Non-pigmented ciliary epithelial cell (primary cell): ENCODE measurements around the gene TICAM2.

Experiments
- DNase-seq: peaks from one replicate; pipeline ENCODE4 v3.0.0-alpha.2; 2010; ENCODE audit warnings: low read depth

The TICAM2 gene

DNA sequence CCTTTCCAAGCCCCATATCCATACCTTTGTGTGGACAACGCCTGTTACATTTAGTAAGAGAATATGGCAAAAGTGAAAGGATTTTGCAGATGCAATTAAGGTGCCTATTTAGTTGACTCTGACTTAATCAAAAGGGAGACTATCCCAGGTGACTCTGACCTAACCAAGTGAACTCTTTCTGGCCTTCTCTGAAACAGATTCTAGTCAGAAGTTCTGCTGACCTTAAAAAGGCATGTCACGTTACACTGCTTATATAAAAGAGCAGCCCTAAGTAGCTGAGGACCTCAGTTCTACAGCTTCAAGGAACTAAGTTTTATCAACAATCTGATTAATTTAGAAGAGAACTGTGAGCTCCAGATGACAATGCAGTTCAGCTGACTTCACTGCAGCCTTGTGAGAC, 5.7 kb upstream of the TICAM2 start:
- no peak for DNase-seq

- DNase-seq: no peak
Measured at GRCh38 chr5:115605436-115605835, 3.2 kb upstream of the TICAM2 start.

DNA sequence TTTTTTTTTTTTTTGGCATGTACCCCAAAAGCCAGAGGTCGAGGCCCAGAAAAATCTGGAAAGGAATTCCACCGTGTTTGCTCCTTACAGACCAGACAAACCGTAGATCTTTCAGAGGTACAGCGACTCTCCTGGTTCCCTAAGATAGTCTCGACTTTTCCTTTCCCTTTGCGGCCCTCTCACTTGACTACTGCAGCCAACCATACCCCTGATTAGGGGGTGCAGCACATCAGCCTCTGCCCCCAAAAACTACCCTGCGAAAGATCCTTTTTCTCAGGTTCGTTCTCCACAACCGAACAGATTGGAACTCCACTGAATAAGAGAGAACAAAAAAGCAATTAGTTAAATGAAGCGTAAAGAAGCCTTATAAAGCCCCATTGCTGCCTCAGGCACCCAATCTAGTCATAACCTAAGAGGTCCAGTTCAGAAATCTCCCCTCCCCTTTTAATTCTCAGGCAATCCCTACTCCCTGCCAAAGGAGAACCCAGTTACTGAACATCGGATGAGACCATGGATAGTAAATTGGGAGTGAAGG, 379 bp upstream of the TICAM2 start:
- no peak for DNase-seq

GRCh38 chr5:115600766-115601165, 1.5 kb downstream of the TICAM2 start:
- DNase-seq: no peak

DNA sequence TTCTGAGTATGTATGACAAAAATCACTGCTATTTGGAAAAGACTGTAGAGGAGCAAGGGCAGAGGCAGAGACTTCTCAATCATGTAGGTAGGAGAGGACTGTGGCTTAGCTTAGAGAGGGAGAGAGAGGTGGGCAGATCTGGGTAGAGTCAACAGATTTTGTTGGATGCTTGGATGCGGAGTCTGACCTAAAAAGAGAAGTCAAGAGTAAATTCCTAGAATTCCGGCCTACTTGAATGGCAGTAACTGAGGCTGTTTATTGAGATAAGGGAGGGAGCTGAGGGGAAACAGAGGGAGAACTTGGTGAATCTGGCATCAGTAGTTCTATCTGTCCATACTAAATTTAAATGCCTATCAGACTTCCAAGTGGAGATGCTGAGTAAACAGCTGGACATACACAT, 2.4 kb downstream of the TICAM2 start:
- DNase-seq: no peak

DNA sequence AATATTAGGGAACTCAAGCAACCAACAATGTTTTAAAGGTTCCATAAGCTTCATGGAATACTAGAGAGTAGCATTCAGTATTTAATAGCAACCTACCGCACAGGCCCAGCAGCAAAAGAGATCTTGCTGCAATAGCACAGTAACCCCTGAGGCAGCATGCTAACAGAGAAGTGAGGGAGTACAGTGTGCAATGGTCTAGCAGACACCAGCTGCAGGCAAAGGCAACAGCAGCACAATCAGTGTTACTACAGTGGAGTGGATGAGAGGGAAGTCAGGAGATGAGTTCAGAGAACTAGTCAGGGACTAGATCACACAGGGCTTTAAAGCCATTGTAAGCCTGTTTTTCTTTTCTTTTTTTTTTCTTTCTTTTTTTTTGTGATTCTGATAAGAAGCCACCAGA, 2.8 kb downstream of the TICAM2 start:
- DNase-seq: no peak

GRCh38 chr5:115594128-115595047, 7.9 kb downstream of the TICAM2 start:
- DNase-seq: no peak

- no peak for DNase-seq
Measured at GRCh38 chr5:115589043-115589442, 13.2 kb downstream of the TICAM2 start.

GRCh38 chr5:115588640-115589039, 13.6 kb downstream of the TICAM2 start:
- no peak for DNase-seq

GRCh38 chr5:115586525-115587146, 15.6 kb downstream of the TICAM2 start:
- DNase-seq: no peak

- no peak for DNase-seq
Measured at GRCh38 chr5:115585265-115585664, 17.0 kb downstream of the TICAM2 start.

- DNase-seq: no peak
Measured at GRCh38 chr5:115584501-115584900, 17.8 kb downstream of the TICAM2 start.

DNA sequence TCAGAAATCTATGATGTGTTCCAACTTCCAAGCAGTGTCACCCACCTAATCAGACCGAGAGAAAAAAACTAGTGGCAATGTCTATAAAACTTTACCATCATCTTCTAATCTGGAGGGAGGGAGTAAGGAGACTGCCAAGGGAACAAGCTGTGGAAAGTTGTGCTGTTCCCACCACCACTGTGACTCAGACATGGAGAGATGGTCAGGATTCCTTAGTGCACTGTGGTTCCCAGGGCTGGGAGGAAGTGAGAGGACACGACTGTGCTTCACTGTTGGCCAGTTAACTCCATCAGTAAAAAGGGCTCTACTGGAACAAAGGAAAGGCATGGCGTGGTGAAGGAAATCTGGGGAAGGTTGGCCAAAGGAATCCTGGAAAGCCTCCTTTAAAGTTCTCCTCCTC, 18.8 kb downstream of the TICAM2 start:
- DNase-seq: peak; percentile 83

DNA sequence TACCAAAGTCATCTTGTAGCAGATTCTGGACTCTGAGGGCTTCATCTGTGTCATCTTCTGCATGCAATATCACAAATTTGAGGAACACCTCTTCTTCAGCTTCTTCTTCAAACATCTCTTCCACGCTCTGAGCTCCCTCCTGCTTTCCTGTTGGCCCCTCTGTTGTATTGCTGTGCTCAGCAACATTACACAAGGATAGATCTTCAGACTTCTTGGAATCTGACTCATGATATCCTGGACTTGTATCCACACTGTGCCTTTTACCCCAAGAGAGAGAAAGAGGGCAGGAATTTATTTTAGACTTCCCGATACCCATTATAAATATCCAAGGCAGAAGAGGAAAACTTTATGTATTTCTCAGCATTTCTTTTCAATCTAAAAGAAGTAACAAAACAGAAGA, 21.3 kb downstream of the TICAM2 start:
- no peak for DNase-seq

- no peak for DNase-seq
Measured at GRCh38 chr5:115579747-115580173, 22.5 kb downstream of the TICAM2 start.

GRCh38 chr5:115579216-115579615, 23.1 kb downstream of the TICAM2 start:
- DNase-seq: no peak

DNA sequence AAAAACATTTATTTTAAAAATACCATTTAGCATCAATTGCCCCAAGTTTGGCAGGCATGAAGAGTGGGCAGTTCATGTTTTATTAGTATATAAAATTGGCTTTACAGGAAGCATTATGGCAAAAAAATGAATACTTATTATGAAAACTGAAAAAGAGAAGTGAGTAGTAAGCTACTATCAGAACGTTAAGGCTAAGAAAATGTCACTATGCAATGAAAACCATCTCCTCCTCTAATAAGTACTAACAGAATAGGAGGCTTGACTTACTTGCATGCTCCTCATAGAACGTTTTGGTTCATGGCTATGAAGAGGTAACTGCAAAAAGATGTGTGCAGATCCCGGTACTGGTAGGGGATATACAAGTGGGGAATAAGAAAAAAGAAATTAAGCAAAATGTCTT, 23.6 kb downstream of the TICAM2 start:
- no peak for DNase-seq

DNA sequence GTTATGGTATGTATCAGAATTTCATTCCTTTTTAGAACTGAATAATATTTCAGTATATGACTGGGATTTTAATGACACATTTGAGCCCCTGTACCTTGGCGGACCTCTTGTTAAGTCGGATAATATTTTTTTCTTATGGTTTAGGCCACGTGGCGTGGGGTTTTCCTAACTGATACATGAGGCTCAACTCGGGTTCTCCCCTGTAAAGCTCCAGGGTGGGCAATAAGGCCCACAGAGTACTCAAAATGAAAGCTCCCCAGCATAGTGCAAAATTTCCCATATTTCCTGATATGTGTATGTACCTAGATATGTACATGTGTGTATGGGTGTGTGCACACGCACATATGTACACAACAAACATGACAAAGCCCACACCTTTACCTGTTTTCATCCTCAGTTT, 24.5 kb downstream of the TICAM2 start:
- DNase-seq: no peak

DNA sequence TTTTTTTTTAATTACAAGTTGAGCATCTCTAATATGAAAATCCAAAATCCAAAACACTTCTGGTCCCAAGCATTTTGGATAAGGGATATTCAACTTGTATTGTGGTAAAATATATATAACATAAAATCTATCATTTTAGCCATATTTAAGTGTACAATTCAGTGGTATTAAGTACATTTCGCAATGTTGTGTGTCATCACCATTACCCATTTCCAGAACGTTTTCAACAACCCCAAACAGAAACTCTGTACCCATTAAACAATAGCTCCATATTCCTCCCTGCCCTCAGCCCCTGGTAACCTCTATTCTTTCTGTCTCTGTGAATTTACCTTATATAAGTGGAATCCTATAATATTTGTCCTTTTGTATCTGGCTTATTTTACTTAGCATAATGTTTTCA, 24.9 kb downstream of the TICAM2 start:
- no peak for DNase-seq

GRCh38 chr5:115575167-115576070, 26.9 kb downstream of the TICAM2 start:
- peak; percentile 66 for DNase-seq

DNA sequence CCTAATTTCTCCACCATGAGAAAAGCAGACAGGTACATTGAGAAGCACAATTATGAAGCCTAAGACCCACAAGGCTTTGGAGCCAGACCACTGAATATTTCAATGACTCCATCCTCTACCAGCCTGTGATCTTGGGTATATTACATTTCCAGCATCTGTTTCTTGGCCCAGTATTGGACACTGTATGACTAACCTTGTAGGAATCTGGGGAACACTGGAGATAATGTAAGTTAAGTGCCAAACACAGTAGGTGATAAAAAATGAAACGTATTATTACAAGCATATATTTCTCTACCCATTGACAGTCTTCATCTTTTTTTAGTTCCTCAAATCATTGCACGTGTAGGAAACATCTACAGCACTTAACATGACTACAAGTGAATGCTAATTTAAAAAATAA, 29.1 kb downstream of the TICAM2 start:
- DNase-seq: no peak

DNA sequence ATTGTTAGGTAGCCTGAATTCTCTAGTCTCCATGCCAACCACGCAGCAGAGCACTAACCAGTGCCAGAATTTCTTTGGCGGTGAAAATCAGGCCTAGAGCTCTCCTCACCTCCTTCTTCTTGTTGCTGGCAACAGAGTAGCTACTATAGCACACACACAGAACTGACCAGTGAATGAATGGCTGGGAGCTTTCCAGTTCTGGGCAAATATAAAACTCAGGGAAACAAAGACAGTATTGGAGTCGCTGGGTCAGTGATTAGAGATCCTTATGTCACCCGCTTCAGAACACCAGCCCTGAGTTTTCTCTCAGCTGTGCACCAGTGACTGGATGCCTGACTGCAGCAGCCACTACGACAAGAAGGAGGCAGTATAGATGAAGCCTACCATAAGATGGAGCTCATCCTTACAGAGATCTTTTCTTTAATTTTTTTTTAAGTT, 30.8 kb downstream of the TICAM2 start:
- no peak for DNase-seq
